C4-2B (cell line): ENCODE data around the gene HIRA.

Experiments
- H3K27ac ChIP-seq: fragments of 450-650 bp; 2 replicates; pipeline ENCODE4 v1.5.1; 2017
- ZFX ChIP-seq: fragments of 450-650 bp; IDR thresholded peaks from 2 replicates; pipeline ENCODE4 v1.6.1; 2017
- TF ChIP-seq, protein P1 (sequence below): fragments of 450-650 bp; conservative IDR thresholded peaks from 2 replicates; pipeline ENCODE4 v1.5.1; 2017; ENCODE audit warnings: mild to moderate bottlenecking

Gene HIRA

DNA sequence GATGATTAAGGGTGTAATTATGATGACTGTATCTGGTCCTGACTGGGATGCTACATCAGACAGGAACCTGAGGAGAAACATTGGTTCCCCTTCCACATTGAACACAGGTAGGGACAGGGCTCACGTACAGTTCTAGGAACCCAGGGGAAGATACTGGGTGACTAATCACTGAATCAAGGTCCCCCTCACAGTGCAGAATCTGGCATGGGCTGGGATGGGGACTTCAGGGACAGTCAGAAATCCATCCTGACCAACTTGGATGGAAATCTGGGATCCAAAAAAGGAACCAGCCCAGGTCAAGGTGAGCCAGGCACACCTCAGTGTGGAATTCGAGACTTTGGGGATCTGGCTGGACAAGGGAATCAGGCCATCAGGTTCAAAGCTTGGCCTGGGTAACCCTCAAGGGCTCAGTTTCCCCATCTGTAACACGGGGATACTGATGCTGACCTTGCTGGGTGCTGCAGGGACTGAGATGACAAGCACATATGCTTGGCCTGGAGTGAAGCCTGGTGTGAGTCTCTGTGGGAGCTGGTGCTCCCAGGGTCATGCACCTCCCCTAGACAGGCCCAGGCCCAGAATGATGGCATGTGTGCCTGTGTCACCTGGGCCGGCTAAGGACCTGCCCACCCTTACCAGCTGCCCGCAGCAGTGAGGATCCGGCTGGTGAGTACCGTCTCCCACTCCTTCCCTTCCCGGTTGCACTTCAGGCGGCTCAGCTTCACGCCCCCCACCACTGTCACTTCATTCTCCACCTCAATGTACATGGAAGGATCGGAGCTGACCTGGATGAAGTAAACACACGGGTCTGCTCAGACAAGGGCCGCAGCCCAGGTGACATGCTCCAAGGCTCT, 72.6 kb downstream of the HIRA start:
- H3K27ac ChIP-seq: no peak overlapping the region
- no peak for TF ChIP-seq ZFX
- TF ChIP-seq, protein P1, sequence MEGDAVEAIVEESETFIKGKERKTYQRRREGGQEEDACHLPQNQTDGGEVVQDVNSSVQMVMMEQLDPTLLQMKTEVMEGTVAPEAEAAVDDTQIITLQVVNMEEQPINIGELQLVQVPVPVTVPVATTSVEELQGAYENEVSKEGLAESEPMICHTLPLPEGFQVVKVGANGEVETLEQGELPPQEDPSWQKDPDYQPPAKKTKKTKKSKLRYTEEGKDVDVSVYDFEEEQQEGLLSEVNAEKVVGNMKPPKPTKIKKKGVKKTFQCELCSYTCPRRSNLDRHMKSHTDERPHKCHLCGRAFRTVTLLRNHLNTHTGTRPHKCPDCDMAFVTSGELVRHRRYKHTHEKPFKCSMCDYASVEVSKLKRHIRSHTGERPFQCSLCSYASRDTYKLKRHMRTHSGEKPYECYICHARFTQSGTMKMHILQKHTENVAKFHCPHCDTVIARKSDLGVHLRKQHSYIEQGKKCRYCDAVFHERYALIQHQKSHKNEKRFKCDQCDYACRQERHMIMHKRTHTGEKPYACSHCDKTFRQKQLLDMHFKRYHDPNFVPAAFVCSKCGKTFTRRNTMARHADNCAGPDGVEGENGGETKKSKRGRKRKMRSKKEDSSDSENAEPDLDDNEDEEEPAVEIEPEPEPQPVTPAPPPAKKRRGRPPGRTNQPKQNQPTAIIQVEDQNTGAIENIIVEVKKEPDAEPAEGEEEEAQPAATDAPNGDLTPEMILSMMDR: no peak

DNA sequence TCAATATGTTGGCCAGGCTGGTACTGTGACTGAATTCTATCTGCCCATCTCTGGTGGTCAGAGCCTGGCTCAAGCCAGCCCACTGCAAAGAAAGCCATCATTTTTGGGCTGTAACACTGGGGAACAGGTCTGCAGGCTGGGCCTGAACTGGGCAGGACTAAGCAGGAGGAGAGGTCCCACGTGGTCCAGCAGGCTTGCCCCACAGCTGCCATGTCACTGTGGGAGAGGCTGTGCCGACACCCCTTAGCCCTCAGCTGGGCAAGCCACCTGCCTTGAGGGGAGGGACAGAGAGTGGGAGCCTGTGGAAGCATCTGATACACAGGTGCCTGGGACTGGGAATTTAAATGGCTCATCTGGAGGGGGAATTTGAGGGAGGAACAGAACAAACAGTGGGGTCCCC, 73.3 kb downstream of the HIRA start:
- TF ChIP-seq ZFX: no peak
- TF ChIP-seq, protein P1: no peak
- H3K27ac ChIP-seq: no peak overlapping the region

- TF ChIP-seq, protein P1: no peak
- no peak for TF ChIP-seq ZFX
- H3K27ac ChIP-seq: no peak overlapping the region
Observed at GRCh38 chr22:19357270-19358105, 74.0 kb downstream of the HIRA start.

DNA sequence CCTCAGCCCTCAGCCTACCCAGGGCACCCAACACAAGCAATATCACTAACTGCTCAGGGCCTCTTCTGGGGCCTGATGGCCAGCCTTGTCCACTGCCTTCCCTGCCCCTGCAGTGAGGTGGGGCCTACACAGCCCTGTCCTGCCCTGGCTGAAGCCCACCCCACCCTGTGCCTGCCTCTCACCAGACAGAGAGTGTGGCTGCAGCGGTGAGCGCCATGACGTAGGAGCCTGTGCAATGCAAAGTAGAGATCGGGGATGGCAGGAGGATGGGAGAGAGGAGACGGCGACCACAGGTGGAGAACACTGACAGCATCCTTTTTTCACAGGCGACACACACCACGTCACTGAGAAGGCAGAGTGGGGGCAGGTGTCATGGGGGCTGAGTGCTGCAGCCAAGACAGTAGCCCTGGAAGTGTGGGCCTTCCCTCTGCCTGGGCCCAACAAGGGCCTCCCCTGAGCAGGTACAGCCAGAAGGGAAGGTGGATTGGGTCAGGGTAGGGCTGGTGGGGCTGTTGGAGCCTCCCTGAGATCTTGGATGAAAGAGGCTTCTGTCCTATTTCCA, 74.7 kb downstream of the HIRA start:
- no peak for TF ChIP-seq ZFX
- TF ChIP-seq, protein P1: no peak
- H3K27ac ChIP-seq: no peak overlapping the region

DNA sequence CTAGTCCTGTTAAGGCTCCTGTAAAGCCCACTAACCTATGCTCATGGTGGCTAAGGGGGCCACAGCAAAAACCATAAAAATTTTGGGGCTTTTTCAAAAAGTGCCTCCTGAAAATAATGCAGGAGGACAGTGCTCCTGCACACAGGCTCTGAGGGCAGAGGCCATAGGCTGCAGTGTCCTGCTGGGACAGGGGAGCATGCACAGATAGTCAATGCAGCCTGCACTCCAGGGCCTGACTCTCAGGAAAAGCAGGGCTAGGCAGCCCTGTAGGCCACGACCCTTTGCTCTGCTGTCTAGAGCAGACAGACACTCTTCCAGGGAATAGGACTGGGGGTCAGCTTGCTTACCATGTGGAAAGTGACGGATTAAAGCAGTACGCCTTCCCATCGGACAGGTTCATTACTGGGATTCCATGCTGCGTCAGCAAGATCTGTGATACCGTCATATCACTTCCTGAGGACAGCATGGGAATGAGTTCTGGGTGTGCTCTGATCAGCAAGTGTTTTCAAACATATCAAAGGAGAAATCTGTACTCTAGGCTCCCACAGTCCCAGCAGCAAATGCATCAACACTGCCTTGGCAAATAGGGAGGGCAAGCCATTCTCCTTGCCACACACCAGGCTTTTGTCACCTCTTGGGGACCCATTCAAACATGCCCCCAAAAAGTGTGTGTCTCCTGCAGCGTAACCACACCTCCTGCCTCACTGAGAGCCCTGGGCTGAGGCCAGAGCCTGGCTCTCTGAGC, 75.9 kb downstream of the HIRA start:
- TF ChIP-seq, protein P1: no peak
- no peak for TF ChIP-seq ZFX

DNA sequence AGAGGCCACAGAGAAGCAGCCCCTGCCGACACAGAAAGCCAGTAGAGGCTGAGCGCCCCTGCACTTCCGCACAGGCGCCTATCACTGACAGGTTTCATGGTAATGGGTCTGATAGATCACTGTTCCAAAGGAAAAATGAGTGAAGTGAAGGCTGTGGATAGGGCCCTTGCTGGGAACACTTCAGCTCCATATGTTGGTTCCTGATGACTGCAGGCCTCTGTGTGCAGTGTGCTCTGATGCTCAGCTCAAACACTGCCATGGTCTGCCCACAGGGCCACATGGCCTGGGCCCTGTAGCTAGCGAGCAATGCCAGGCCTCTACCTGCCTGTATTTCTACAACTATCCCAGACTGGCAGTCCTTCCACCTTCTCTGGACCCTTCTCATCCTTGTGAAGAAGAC, 77.3 kb downstream of the HIRA start:
- no peak for TF ChIP-seq ZFX
- TF ChIP-seq, protein P1: no peak
- no peak overlapping the region for H3K27ac ChIP-seq

More for the DNA sequence above, 75.9 kb downstream of the HIRA start:
- H3K27ac ChIP-seq: no peak overlapping the region
